NCI-H2107 treated with DMSO at 0.1 percent for 48 hours (cell line): ENCODE results near the gene CNN2.
"Not testable (repeated sequence)": the region's sequence is repeated elsewhere in the genome, so short reads cannot be mapped to it uniquely, and the experiment has no call there.

Experiments
- DNase-seq: peaks from one replicate; lab custom pipeline; 2025; ENCODE audit not compliant: unreplicated experiment; lab: John Stamatoyannopoulos, UW

The CNN2 gene

GRCh38 chr19:1010586-1011510 lies 15.6 kb upstream of the CNN2 start:
- DNase-seq: no peak

GRCh38 chr19:1011831-1012333 lies 14.5 kb upstream of the CNN2 start:
- DNase-seq: no peak

GRCh38 chr19:1012334-1012733 lies 14.1 kb upstream of the CNN2 start:
- DNase-seq: no peak

- no peak for DNase-seq
Measured at GRCh38 chr19:1013218-1013617, 13.2 kb upstream of the CNN2 start.

- no peak for DNase-seq
Measured at GRCh38 chr19:1014161-1015060, 12.0 kb upstream of the CNN2 start.

DNA sequence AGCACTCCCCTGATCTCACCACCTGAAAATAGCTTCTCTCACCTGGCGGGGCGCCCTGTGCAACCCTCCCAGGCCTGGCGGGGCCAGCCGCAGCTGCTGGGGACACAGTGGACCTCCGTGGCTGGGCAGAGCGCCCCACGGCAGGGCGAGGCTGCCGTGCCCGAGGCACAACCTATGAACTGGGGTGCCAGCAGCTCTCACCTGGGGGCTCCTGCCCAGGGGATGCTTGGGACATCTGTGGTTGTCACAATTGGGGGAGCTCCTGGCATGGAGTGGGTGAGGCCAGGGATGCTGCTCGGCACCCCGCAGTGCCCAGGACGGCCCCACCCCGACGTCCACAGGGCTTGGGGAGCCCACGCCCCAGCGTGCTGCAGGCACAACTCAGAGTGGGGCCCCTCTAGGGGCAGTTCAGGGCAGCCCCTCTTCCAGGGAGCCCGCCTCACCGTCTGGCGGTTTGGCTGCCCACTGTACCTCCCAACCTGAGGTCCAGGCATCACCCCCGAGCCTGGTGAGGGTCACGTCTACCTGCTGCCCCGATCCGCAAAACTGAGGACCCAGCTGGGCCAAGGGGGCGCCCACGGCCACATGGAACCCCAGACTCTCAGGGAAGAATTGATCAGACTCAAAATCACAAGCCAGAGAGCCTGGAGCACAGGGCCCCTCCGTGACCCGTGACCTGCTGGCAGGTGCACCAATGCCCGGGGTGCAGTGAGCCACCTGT lies 11.2 kb upstream of the CNN2 start:
- no peak for DNase-seq

GRCh38 chr19:1015782-1016646 lies 10.4 kb upstream of the CNN2 start:
- DNase-seq: no peak

GRCh38 chr19:1016647-1017114 lies 9.7 kb upstream of the CNN2 start:
- DNase-seq: no peak

DNA sequence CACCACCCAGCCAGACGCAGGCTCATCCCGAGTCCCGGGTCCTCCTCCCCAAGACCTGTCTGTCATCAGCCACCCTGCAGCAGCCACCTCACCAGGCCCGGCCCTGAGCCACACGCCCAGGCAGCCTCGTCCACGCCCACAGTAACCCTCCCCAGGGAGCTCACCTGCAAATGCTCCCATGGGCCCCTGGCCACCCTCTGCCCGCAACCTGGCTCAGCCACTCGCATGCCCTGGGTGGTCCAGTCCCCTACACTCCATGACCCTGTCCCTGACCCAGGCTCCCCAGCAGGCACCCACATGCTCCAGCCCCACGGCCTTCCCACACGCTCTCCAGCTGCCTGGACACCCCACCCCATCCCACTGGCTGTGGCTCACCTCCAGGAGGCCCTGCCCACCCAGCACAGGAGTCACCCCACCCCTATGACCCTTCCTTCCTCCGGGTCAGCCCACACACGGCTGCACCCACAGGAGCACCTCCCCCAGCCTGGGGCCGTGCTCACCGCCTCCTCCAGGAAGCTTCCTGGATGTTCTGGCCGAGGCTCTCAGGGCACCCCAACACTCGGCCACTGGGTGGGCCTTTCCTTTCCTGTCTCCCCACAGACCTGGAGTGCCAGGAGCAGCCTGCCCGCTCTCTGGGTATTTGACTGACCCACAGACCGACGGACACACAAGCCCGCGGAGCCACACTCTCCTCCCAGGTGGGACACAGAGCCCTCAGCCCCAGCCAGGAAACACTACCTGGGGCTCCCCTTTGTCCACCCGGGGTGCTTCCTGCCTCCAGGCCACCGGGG lies 9.1 kb upstream of the CNN2 start:
- DNase-seq: no peak

DNA sequence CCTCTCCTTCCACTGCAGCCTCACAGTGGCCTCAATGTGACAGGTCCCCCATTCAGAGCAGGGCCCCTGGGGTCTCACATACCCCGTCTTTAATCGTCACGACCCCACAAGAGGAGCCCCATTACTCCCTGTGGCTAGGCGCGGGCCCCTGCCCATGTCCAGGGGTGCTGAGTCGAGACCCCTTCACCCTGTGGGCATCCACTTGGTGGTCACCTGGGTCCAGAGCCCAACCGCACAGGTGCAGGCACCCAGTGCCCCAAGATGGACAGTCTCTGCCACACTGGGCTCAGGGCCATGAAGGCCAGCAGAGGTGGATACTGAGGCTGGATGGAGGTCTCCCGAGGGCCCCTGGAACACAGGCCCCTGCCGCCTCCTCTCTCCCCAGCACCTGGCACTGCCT lies 8.5 kb upstream of the CNN2 start:
- DNase-seq: no peak

GRCh38 chr19:1018393-1018792 lies 8.0 kb upstream of the CNN2 start:
- DNase-seq: no peak

- no peak for DNase-seq
Measured at GRCh38 chr19:1018932-1019615, 7.3 kb upstream of the CNN2 start.

GRCh38 chr19:1019616-1019961 lies 6.8 kb upstream of the CNN2 start:
- DNase-seq: no peak

DNA sequence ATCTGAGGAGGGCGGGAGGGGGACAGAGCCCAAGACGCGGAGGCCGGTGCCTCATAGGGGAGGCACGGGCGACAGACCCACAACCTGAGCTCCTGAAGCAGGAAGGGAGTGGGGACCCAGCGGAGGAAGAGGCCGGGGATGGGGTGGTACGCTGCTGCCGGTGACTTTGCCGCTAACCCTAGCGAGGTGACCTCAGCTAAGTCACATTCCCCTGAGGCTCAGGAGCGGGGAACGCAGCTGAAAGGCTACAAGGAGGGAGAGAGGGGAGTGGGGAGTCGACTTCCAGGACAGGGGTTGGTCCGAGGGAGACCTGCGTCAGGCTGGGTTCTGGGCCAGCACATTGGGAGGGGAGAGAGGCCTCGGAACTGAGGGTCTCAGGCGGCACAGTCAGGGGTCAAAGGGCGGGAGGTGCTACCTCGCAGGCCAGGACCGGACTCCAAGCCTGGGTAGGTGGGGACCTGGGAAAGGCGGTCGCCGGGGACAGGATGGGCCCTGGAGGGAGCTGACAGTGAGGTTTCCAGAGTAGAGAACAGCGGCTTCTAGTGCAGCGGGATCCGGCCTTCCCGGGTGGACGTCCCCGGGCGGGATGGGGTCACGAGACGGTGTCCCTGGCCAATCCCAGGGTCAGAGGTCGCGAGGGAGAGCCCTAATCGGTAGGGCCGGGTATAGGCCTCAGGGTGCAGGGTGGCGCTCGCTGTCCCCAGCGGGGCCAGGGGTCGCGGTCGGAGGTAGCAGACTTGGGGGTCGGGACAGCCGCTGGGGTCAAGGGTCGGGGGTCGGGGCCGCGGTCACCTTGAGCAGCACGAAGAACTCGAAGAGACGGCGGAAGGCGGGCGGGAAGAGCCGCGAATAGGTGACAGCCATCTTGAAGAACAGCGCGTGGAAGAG lies 6.2 kb upstream of the CNN2 start:
- DNase-seq: no peak

GRCh38 chr19:1020868-1021425 lies 5.5 kb upstream of the CNN2 start, which contains the start of gene TMEM259:
Gene TMEM259 (minus strand): TSS chr19:1021123. CDS start chr19:1020996, 127 bp downstream.
- DNase-seq: peak; percentile 93

DNA sequence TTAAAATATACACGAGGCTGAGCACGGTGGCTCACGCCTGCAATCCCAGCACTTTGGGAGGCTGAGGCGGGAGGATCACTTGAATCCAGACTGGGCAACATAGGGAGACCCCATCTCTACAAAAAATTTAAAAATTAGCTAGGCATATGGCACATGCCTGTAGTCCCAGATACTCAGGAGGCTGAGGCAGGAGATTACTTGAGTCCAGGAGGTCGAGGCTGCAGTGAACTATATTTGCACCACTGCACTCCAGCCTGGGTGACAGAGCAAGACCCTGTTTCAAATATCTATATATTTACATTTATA lies 2.6 kb upstream of the CNN2 start:
- DNase-seq: not testable (repeated sequence)

- DNase-seq: not testable (repeated sequence)
Measured at GRCh38 chr19:1025080-1025479, 1.3 kb upstream of the CNN2 start.
